ENCODE data around the gene CHERP. TPM values are rescaled to one million over a fixed set of nuclear protein-coding genes. Genes with fewer than 3 reads are reported as not detected.
"Not testable (repeated sequence)": the region's sequence is repeated elsewhere in the genome, so short reads cannot be mapped to it uniquely, and the experiment has no call there.

Gene CHERP
- total RNA-seq, 1 donor from 2014 or later: 78.4 TPM

DNA sequence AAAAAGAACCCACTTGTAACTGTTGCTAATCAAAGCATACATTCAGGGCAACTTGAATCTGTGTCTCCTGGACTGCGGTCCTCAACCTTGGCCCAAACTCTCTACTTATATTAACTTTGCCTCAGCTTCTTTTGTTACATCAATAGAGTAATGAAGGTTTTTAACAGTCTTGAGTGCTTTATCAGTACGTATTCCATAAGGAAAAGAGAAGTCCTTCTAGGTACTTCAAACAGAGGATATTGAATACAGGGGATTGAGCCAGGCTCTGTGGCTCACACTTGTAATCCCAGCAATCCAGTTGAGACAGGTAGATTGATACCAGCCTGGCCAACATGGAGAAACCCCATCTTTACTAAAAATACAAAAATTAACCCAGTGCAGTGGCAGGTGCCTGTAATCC, 69.2 kb downstream of the CHERP start:
- TF ChIP-seq CTCF (IDR thresholded peaks at IDR 0.05; ENCODE audit: unreplicated experiment): no peak

GRCh38 chr19:16472559-16472899, 69.7 kb downstream of the CHERP start:
- not testable (repeated sequence) for H3K36me3 Mint-ChIP-seq; H3K9me3 Mint-ChIP-seq; DNase-seq (ENCODE audit: low spot score in 2 of 2, unreplicated experiment in 2 of 2); H3K27ac Mint-ChIP-seq; H3K27me3 Mint-ChIP-seq (ENCODE audit: low read depth)
- peak overlapping the region; percentile 75 for H3K4me3 Mint-ChIP-seq
- H3K4me1 Mint-ChIP-seq: peaks cover 33% of the 10 kb centered on the region

More for the DNA sequence above, 69.2 kb downstream of the CHERP start:
- Mint-ChIP-seq H3K27me3 (ENCODE audit: low read depth) (no peaks in the 10 kb centered on the region), H3K4me3 (peak overlapping the region; percentile 75), H3K4me1 (peaks cover 31% of the 10 kb centered on the region), H3K9me3 (no peaks in the 10 kb centered on the region), H3K27ac (no peak overlapping the region), H3K36me3 (no peaks in the 10 kb centered on the region)
- DNase-seq (ENCODE audit: low spot score in 2 of 2, unreplicated experiment in 2 of 2): no peak

- DNase-seq (ENCODE audit: low spot score in 2 of 2, unreplicated experiment in 2 of 2): peak; percentile 28 to 64
- H3K27me3 Mint-ChIP-seq (ENCODE audit: low read depth): no peaks in the 10 kb centered on the region
- H3K4me1 Mint-ChIP-seq: peaks cover 29% of the 10 kb centered on the region
- no peak for TF ChIP-seq CTCF (IDR thresholded peaks at IDR 0.05; ENCODE audit: unreplicated experiment)
- H3K27ac Mint-ChIP-seq: peak overlapping the region; percentile 91
- peak overlapping the region; percentile 86 for H3K4me3 Mint-ChIP-seq
- no peaks in the 10 kb centered on the region for H3K36me3 Mint-ChIP-seq
- H3K9me3 Mint-ChIP-seq: no peaks in the 10 kb centered on the region
These were observed 71.1 kb downstream of the CHERP start for GRCh38 chr19:16470911-16471811.

GRCh38 chr19:16470541-16470910, 71.7 kb downstream of the CHERP start:
- no peak for TF ChIP-seq CTCF (IDR thresholded peaks at IDR 0.05; ENCODE audit: unreplicated experiment)
- Mint-ChIP-seq H3K27me3 (ENCODE audit: low read depth) (no peaks in the 10 kb centered on the region), H3K27ac (peak overlapping the region; percentile 91), H3K4me3 (peak overlapping the region; percentile 86), H3K9me3 (no peaks in the 10 kb centered on the region), H3K36me3 (no peaks in the 10 kb centered on the region), H3K4me1 (peaks cover 29% of the 10 kb centered on the region)
- no peak for DNase-seq (ENCODE audit: low spot score in 2 of 2, unreplicated experiment in 2 of 2)

Other genes starting within 250 kb of the CHERP start
- 10.9 to 12.8 TPM (median 12.3 TPM) in 3 replicates for gene KLF2, start 217.6 kb downstream of the CHERP start, total RNA-seq
- 53.8 to 60.3 TPM (median 54.7 TPM) in 3 replicates for gene EPS15L1, start 70.5 kb downstream of the CHERP start, total RNA-seq
- not detected in 3 replicates for gene CALR3, start 46.3 kb downstream of the CHERP start, total RNA-seq
- gene C19orf44, start 46.0 kb downstream of the CHERP start, total RNA-seq: 6.0 to 7.3 TPM (median 6.4 TPM) in 3 replicates
- 39.7 to 45.4 TPM (median 42.1 TPM) in 3 replicates for gene SLC35E1, start 30.0 kb upstream of the CHERP start, total RNA-seq
- gene MED26, start 85.8 kb upstream of the CHERP start, total RNA-seq: 13.3 to 15.5 TPM (median 14.0 TPM) in 3 replicates
- gene SMIM7, start 117.7 kb upstream of the CHERP start, total RNA-seq: 74.8 to 80.9 TPM (median 80.2 TPM) in 3 replicates
- 5.7 to 7.8 TPM (median 5.9 TPM) in 3 replicates for gene TMEM38A, start 118.7 kb upstream of the CHERP start, total RNA-seq
- gene NWD1, start 177.4 kb upstream of the CHERP start, total RNA-seq: 0.07 to 0.09 TPM (median 0.07 TPM) in 3 replicates